Body of pancreas (tissue), 4 donors: Measurements from ENCODE around the gene ELOA.

Experiments
- POLR2A ChIP-seq, 3 donors: fragments of 450-650 bp; IDR thresholded peaks; one replicate each; pipeline ENCODE4 v1.6.1; 2016; ENCODE audit warnings: antibody characterized with exemption in 3 of 3, mild to moderate bottlenecking in 2 of 3
- TF ChIP-seq, protein P1 (sequence below), 7 experiments: fragments of 450-650 bp in 4 of 7; fragments of 200-600 bp in 3 of 7; sonication (generic) in 3 of 7; IDR thresholded peaks; one replicate each; pipeline ENCODE4 v1.5.1; 2016 to 2019; ENCODE audit warnings: antibody characterized with exemption in 7 of 7

DNA sequence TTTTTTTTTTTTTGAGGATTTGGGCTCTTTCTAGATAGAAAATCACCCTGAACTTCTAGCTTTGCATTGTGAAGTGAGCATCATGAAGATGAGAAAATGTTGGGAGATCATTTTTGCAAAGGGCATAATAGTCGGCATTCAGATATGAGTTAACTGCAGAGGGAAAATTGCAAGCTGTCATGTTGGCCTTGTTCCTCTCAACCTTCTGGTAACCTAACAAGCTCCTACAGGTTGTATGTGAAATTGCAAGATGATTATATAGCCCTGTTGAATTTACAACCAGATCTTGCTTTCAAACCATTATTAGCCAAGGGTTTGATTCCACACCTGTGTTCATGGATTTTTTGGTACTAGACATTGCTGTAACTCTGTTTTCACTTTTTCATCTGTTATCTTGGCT, 2.2 kb downstream of the ELOA start:
- TF ChIP-seq, protein P1, sequence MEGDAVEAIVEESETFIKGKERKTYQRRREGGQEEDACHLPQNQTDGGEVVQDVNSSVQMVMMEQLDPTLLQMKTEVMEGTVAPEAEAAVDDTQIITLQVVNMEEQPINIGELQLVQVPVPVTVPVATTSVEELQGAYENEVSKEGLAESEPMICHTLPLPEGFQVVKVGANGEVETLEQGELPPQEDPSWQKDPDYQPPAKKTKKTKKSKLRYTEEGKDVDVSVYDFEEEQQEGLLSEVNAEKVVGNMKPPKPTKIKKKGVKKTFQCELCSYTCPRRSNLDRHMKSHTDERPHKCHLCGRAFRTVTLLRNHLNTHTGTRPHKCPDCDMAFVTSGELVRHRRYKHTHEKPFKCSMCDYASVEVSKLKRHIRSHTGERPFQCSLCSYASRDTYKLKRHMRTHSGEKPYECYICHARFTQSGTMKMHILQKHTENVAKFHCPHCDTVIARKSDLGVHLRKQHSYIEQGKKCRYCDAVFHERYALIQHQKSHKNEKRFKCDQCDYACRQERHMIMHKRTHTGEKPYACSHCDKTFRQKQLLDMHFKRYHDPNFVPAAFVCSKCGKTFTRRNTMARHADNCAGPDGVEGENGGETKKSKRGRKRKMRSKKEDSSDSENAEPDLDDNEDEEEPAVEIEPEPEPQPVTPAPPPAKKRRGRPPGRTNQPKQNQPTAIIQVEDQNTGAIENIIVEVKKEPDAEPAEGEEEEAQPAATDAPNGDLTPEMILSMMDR (IDR thresholded peaks at IDR 0.05): peak in 6 of 7 experiments; percentile 32 to 79 (median 70)
- no peak for TF ChIP-seq POLR2A (IDR thresholded peaks at IDR 0.05)
